Neural progenitor cell (in vitro differentiated cells): ENCODE measurements around the gene PSMD2. TPM values are rescaled to one million over a fixed set of nuclear protein-coding genes. Genes with fewer than 3 reads are reported as not detected.

Source experiments
- DNase-seq: peaks from one replicate; pipeline ENCODE4 v3.0.0-alpha.2; 2016; ENCODE audit warnings: low spot score
- H2AFZ ChIP-seq: fragments of 200-600 bp; sonication (generic); replicated peaks from 2 replicates; pipeline ENCODE4 v1.6.1; 2016; ENCODE audit warnings: antibody characterized with exemption
- H3F3A ChIP-seq: fragments of 200-600 bp; sonication (generic); 2 replicates; pipeline ENCODE4 v1.6.1; 2016; ENCODE audit warnings: antibody characterized with exemption, low read depth
- H3K27ac ChIP-seq: fragments of 200-600 bp; sonication (generic); 2 replicates; pipeline ENCODE4 v1.5.1; 2016; ENCODE audit warnings: mild to moderate bottlenecking
- H3K27me3 ChIP-seq: fragments of 200-600 bp; sonication (generic); 2 replicates; pipeline ENCODE4 v1.6.1; 2016; ENCODE audit warnings: mild to moderate bottlenecking, moderate library complexity
- H3K36me3 ChIP-seq: fragments of 200-600 bp; sonication (generic); 2 replicates; pipeline ENCODE4 v1.5.1; 2016
- H3K4me1 ChIP-seq: fragments of 200-600 bp; sonication (generic); 2 replicates; pipeline ENCODE4 v1.6.1; 2016; ENCODE audit warnings: mixed run types
- H3K4me2 ChIP-seq: fragments of 200-600 bp; sonication (generic); 2 replicates; pipeline ENCODE4 v1.6.1; 2016
- H3K4me3 ChIP-seq: fragments of 200-600 bp; sonication (generic); 2 replicates; pipeline ENCODE4 v1.5.1; 2016
- H3K79me2 ChIP-seq: fragments of 200-600 bp; sonication (generic); 2 replicates; pipeline ENCODE4 v1.6.1; 2016; ENCODE audit warnings: low read depth
- H3K9ac ChIP-seq: fragments of 200-600 bp; sonication (generic); 2 replicates; pipeline ENCODE4 v1.6.1; 2016
- H3K9me3 ChIP-seq: fragments of 200-600 bp; sonication (generic); 2 replicates; pipeline ENCODE4 v1.5.1; 2016; ENCODE audit warnings: low read depth
- H4K20me1 ChIP-seq: fragments of 200-600 bp; sonication (generic); 2 replicates; pipeline ENCODE4 v1.6.1; 2016; ENCODE audit warnings: low read depth
- H3K27ac Mint-ChIP-seq: 3 replicates; pipeline ENCODE4 v1.8.0; 2021; ENCODE audit warnings: mixed read lengths
- H3K27me3 Mint-ChIP-seq: 2 replicates; pipeline ENCODE4 v1.8.0; 2022; ENCODE audit warnings: low read depth, mild to moderate bottlenecking, inconsistent platforms, moderate library complexity, mixed read lengths; ENCODE audit not compliant: insufficient read depth
- H3K36me3 Mint-ChIP-seq: 3 replicates; pipeline ENCODE4 v1.8.0; 2021; ENCODE audit warnings: mixed read lengths
- H3K4me1 Mint-ChIP-seq: 3 replicates; pipeline ENCODE4 v1.8.0; 2021; ENCODE audit warnings: mixed read lengths
- H3K4me3 Mint-ChIP-seq: 3 replicates; pipeline ENCODE4 v1.8.0; 2021; ENCODE audit warnings: mild to moderate bottlenecking, moderate library complexity, mixed read lengths
- H3K9me3 Mint-ChIP-seq: 3 replicates; pipeline ENCODE4 v1.8.0; 2020; ENCODE audit warnings: mixed read lengths
- EZH2 ChIP-seq: fragments of 200-600 bp; sonication (generic); IDR thresholded peaks from 2 replicates; pipeline ENCODE4 v1.6.1; 2017; ENCODE audit warnings: antibody characterized with exemption, mild to moderate bottlenecking, moderate library complexity
- EZH2phosphoT487 ChIP-seq: fragments of 200-600 bp; sonication (generic); IDR thresholded peaks from 2 replicates; pipeline ENCODE4 v1.6.1; 2017; ENCODE audit warnings: antibody characterized with exemption
- total RNA-seq: library from RNA; depleted of rRNA; stranded (reverse); fragments of >200 nt; gene quantifications from 2 replicates; pipeline ENCODE4 v1.2.3, GENCODE V29; 2015; ENCODE audit warnings: low replicate concordance
- TF ChIP-seq, protein P1 (sequence below): fragments of 200-600 bp; sonication (generic); IDR thresholded peaks from 2 replicates; pipeline ENCODE4 v1.5.1; 2017; ENCODE audit warnings: antibody characterized with exemption, mild to moderate bottlenecking

Gene PSMD2
- total RNA-seq, 1 donor from 2014 or later: 234 TPM

DNA sequence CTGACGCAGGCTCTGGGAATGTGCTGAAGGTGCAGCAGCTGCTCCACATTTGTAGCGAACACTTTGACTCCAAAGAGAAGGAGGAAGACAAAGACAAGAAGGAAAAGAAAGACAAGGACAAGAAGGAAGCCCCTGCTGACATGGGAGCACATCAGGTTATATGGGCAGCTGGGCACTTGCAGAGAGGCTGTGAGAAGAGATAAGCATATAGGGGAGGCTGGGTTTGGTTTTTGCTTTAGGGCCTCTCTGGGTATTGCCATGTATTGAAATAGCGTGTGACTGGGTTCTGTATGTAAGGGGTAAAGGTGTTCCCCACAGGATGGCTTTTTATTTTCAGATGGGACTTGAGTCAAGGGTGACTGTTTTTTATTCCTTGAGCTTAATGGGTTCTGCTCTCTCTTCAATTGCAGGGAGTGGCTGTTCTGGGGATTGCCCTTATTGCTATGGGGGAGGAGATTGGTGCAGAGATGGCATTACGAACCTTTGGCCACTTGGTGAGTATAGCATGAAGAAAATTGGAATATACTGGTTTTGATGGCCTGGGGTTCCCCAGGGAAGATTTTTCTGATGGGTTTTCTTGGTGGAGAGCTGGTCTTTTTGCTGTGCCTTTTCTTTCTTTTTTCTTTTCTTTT lies 7.4 kb downstream of the PSMD2 start:
- no peak overlapping the region for H3K4me3 Mint-ChIP-seq
- peaks cover 55% of the 10 kb centered on the region for H3K36me3 Mint-ChIP-seq
- TF ChIP-seq, protein P1, sequence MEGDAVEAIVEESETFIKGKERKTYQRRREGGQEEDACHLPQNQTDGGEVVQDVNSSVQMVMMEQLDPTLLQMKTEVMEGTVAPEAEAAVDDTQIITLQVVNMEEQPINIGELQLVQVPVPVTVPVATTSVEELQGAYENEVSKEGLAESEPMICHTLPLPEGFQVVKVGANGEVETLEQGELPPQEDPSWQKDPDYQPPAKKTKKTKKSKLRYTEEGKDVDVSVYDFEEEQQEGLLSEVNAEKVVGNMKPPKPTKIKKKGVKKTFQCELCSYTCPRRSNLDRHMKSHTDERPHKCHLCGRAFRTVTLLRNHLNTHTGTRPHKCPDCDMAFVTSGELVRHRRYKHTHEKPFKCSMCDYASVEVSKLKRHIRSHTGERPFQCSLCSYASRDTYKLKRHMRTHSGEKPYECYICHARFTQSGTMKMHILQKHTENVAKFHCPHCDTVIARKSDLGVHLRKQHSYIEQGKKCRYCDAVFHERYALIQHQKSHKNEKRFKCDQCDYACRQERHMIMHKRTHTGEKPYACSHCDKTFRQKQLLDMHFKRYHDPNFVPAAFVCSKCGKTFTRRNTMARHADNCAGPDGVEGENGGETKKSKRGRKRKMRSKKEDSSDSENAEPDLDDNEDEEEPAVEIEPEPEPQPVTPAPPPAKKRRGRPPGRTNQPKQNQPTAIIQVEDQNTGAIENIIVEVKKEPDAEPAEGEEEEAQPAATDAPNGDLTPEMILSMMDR: no peak
- no peak for TF ChIP-seq EZH2phosphoT487
- TF ChIP-seq EZH2: no peak
- H3K27me3 Mint-ChIP-seq: peaks cover 3% of the 10 kb centered on the region
- H3K27ac Mint-ChIP-seq: no peak overlapping the region
- no peaks in the 10 kb centered on the region for H3K9me3 ChIP-seq
- H3K27ac ChIP-seq: no peak overlapping the region
- H3K27me3 ChIP-seq: no peaks in the 10 kb centered on the region
- H3K4me1 ChIP-seq: no peaks in the 10 kb centered on the region
- H2AFZ ChIP-seq: no peak overlapping the region
- peaks cover 8% of the 10 kb centered on the region for H3K79me2 ChIP-seq
- H3K4me3 ChIP-seq: no peak overlapping the region
- no peaks in the 10 kb centered on the region for H3K9me3 Mint-ChIP-seq
- peaks cover 10% of the 10 kb centered on the region for H3F3A ChIP-seq
- H4K20me1 ChIP-seq: peaks cover 4% of the 10 kb centered on the region
- H3K9ac ChIP-seq: no peak overlapping the region
- H3K36me3 ChIP-seq: peaks cover 3% of the 10 kb centered on the region
- DNase-seq: no peak
- H3K4me2 ChIP-seq: no peak overlapping the region
- peaks cover 4% of the 10 kb centered on the region for H3K4me1 Mint-ChIP-seq

- H3K4me3 Mint-ChIP-seq: no peak overlapping the region
- no peak overlapping the region for H2AFZ ChIP-seq
- peaks cover 4% of the 10 kb centered on the region for H3K4me1 Mint-ChIP-seq
- H3F3A ChIP-seq: peaks cover 17% of the 10 kb centered on the region
- H3K4me3 ChIP-seq: no peak overlapping the region
- H3K36me3 Mint-ChIP-seq: peaks cover 45% of the 10 kb centered on the region
- no peaks in the 10 kb centered on the region for H3K9me3 ChIP-seq
- no peaks in the 10 kb centered on the region for H3K9me3 Mint-ChIP-seq
- H3K27ac Mint-ChIP-seq: no peak overlapping the region
- H3K9ac ChIP-seq: no peak overlapping the region
- no peak overlapping the region for H3K27ac ChIP-seq
- TF ChIP-seq EZH2phosphoT487: no peak
- TF ChIP-seq, protein P1: no peak
- TF ChIP-seq EZH2: no peak
- no peak overlapping the region for H3K4me2 ChIP-seq
- no peaks in the 10 kb centered on the region for H3K79me2 ChIP-seq
- H3K27me3 Mint-ChIP-seq: peaks cover 3% of the 10 kb centered on the region
- DNase-seq: no peak
- no peaks in the 10 kb centered on the region for H3K27me3 ChIP-seq
- H3K4me1 ChIP-seq: no peaks in the 10 kb centered on the region
- peaks cover 4% of the 10 kb centered on the region for H4K20me1 ChIP-seq
- peaks cover 3% of the 10 kb centered on the region for H3K36me3 ChIP-seq
Measured at GRCh38 chr3:184307915-184308314, 8.9 kb downstream of the PSMD2 start.

- Mint-ChIP-seq H3K4me3 (no peak overlapping the region), H3K27me3 (peaks cover 3% of the 10 kb centered on the region), H3K36me3 (peaks cover 45% of the 10 kb centered on the region), H3K4me1 (peaks cover 4% of the 10 kb centered on the region), H3K27ac (no peak overlapping the region), H3K9me3 (no peaks in the 10 kb centered on the region)
- no peaks in the 10 kb centered on the region for H3K79me2 ChIP-seq
- H3K4me3 ChIP-seq: no peak overlapping the region
- H3K4me2 ChIP-seq: no peak overlapping the region
- H3K9ac ChIP-seq: no peak overlapping the region
- H3K9me3 ChIP-seq: no peaks in the 10 kb centered on the region
- H3F3A ChIP-seq: peaks cover 18% of the 10 kb centered on the region
- TF ChIP-seq, protein P1: no peak
- TF ChIP-seq EZH2phosphoT487 (no peak), EZH2 (no peak)
- no peaks in the 10 kb centered on the region for H3K4me1 ChIP-seq
- peaks cover 4% of the 10 kb centered on the region for H4K20me1 ChIP-seq
- H2AFZ ChIP-seq: no peak overlapping the region
- no peak overlapping the region for H3K27ac ChIP-seq
- peaks cover 3% of the 10 kb centered on the region for H3K36me3 ChIP-seq
- no peak for DNase-seq
- H3K27me3 ChIP-seq: no peaks in the 10 kb centered on the region
Measured at GRCh38 chr3:184308744-184309143, 9.7 kb downstream of the PSMD2 start.
